HG03025 (cell line): ENCODE results near the gene MRC2.

Experiments used
- ATAC-seq: cut with Tn5 transposase; IDR thresholded peaks from one replicate; pipeline ENCODE4 v1.9.1; 2021; ENCODE audit warnings: mild to moderate bottlenecking, moderate library complexity; ENCODE audit not compliant: unreplicated experiment, low FRiP score

The MRC2 gene

GRCh38 chr17:62631936-62632924 is 4.8 kb downstream of the MRC2 start:
- no peak for ATAC-seq

- no peak for ATAC-seq
Observed at GRCh38 chr17:62637809-62638208, 10.3 kb downstream of the MRC2 start.

- ATAC-seq, result no peak
Observed at GRCh38 chr17:62641153-62641552, 13.7 kb downstream of the MRC2 start.

DNA sequence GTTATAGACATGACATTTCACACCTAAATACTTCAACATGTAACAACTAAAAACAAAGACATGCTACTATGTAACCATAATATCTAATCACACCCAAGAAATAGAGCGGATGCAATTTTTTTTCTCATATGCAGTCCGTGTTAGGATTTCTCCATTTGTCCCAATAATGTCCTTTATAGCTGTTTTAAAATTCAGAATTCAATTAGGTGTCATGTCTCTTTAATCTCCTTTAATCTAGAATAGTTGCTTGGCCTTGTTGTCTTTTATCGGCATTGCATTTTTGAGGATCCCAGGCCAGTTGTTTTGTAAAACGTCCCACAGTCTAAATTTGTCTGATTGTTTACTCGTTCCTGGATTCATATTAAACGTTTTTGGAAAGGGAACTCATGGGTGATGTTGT is 14.5 kb downstream of the MRC2 start:
- no peak for ATAC-seq

DNA sequence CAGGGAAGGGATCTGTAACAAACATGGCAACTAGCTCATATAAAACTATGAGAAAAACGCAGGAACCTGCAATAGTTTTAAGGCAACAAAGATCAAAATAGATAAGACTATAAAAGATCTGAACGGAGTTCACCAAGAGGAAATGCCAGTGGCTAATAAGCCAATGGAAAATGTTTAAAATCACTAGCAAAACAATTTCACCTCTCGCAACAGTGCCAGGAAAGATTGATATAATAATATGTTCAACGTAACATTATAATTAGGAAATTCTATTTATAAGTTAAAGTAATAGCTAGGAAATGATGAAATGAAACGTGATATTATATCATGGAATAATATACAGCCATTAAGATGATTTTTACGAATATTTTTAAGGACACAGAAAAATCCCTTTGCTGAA is 16.0 kb downstream of the MRC2 start:
- ATAC-seq, result no peak

GRCh38 chr17:62644487-62645173 is 17.2 kb downstream of the MRC2 start:
- no peak for ATAC-seq

GRCh38 chr17:62648251-62648955 is 20.9 kb downstream of the MRC2 start:
- no peak for ATAC-seq

- no peak for ATAC-seq
Observed at GRCh38 chr17:62648956-62649294, 21.5 kb downstream of the MRC2 start.

- no peak for ATAC-seq
Observed at GRCh38 chr17:62649570-62649969, 22.1 kb downstream of the MRC2 start.

DNA sequence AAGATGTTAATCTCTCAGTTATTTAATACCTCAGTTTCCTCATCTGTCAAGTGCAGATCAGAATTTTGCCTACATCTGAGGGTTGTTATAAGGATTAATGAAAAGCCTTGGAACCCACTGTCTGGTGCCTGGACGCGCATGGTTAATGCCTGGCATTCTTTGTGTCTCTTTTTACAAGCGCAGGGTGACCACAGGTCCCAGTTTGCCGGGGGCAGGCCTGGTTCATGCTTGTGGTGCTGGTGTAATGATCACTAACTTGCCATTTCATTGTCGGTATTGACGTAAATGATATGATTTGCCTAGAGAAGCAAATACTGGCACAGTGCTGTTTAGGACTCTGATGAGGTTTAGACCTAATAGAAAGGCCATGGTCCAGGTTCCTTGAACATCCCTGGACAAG is 23.1 kb downstream of the MRC2 start:
- no peak for ATAC-seq

GRCh38 chr17:62652251-62653001 is 25.0 kb downstream of the MRC2 start:
- ATAC-seq, result no peak

GRCh38 chr17:62653002-62653825 is 25.7 kb downstream of the MRC2 start:
- ATAC-seq, result peak; percentile 56

DNA sequence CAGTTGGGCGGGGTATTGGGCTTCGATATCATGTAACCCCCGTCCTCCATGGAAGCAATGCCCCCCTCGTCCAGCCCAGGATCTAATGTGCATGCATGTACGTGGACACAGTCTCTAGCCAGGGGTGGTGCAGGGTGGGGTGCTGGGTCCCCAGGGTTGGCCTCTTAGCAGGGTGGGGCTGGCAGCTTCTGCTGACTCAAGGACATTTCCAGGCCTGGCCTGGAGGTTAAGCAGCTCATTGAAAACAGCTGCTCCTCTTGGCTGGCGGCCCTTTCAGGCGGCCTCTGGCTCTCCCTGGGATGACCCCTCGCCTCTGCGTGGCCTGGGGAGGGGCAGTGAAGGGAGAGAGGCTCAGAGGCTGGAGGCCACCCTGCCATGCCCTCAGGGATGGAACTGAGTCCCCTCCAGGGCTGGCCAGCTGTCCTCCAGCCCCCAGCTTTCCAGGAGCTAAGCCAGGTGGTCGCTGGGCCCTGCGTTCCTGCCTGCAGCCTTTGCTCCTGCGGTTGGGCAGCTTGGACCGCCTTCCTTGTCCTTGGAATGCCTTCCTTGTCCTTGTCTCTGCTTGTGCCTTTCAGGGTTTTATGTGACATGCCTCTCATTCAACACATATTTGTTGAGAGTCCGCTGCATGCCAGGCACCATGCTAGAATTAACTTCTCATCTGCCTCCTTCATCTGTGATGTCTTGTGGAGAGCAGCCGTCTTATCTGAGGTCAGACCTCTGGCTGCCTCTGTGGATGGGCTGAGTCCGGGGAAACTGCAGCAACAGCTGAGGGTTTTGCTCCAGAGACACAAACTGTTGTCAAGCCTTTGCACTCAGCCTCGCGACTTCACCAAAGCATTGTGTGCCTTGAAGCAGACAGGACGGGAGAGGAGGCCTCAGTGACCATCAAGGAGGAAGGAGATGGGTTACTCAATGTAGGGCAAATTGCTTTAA is 26.6 kb downstream of the MRC2 start:
- ATAC-seq, result no peak

DNA sequence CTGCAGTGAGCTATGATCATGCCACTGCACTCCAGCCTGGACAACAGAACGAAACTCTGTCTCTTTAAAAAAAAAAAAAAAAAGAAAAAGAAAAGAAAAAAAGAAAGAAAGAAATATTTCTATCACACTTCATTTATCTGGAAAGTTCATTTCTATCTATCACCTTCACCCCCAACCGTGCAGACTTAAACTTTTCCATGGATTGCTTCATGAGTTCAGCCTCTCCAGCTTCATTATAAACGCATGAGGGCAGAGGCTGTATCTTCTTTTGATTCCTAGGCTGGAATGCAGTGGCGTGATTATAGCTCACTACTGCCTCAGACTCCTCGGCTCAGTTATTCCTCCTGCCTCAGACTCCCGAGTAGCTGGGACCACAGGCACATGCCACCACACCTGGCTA is 28.2 kb downstream of the MRC2 start:
- ATAC-seq, result no peak

DNA sequence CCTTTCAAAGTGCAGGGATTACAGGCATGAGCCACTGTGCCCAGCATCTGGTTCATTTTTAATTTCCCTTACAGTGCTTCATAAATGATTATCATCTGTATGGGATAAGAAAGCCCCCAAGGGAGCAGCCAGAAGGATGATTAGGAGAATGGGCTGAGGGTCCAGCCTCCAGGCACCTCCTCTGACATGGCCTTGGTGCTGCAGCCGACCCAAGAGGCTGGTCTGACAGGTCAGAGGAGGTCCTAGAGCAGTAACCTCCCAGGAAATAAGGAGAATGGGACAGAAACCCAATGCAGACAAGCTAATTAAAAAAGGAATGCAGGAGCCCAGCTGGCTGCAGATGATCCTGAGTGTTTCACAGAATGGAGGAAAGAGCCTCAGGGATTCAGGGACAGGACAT is 29.0 kb downstream of the MRC2 start:
- no peak for ATAC-seq

DNA sequence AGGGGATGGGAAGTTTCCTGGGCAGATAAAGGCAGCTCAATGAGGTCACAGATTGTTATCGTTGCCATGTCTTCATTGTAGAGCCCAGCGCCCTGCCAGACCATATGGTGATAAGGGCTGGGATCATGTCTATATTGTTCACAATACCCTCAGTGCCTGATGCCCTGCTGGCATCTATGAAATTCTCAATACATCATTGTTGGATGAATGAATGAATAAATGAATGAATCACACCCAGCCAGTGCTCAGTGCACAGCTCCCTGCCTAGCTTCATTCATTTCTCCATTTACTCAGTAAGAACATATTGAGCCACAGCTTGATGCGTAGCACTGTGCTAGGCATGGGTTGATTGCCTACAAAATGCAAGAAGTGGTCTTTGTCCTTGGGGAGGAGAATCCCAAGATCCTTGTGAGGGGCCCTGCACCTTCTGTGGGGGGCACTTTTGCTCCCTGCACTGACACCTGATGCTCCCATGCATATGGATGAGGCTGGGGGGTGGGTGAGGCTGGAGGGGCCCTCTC is 29.7 kb downstream of the MRC2 start:
- ATAC-seq, result no peak

- ATAC-seq, result no peak
Observed at GRCh38 chr17:62657690-62658089, 30.2 kb downstream of the MRC2 start.

GRCh38 chr17:62658136-62658920 is 30.9 kb downstream of the MRC2 start:
- no peak for ATAC-seq
